ENCODE data around the gene ZNRD2.
A peak's percentile ranks its signal among the peaks of the same experiment; 100 is the strongest.

The ZNRD2 gene

GRCh38 chr11:65588199-65589054 is 18.1 kb downstream of the ZNRD2 start:
- peak; percentile 43 for DNase-seq (ENCODE audit: low spot score)

GRCh38 chr11:65589444-65590239 is 19.4 kb downstream of the ZNRD2 start:
- DNase-seq (ENCODE audit: low spot score): no peak

- no peak for DNase-seq (ENCODE audit: low spot score)
These were observed 20.0 kb downstream of the ZNRD2 start for GRCh38 chr11:65590240-65590738.

- DNase-seq (ENCODE audit: low spot score): no peak
These were observed 21.9 kb downstream of the ZNRD2 start for GRCh38 chr11:65591939-65592857.

- DNase-seq (ENCODE audit: low spot score): no peak
These were observed 22.7 kb downstream of the ZNRD2 start for GRCh38 chr11:65592858-65593517.

GRCh38 chr11:65593518-65594414 is 23.5 kb downstream of the ZNRD2 start:
- DNase-seq (ENCODE audit: low spot score): no peak

GRCh38 chr11:65595131-65595530 is 24.9 kb downstream of the ZNRD2 start:
- DNase-seq (ENCODE audit: low spot score): no peak

GRCh38 chr11:65595543-65596281 is 25.4 kb downstream of the ZNRD2 start, which contains the start of gene KCNK7:
Gene KCNK7, minus strand, starts transcription at chr11:65595800. Its CDS starts 28 bp downstream, at chr11:65595772.
- DNase-seq (ENCODE audit: low spot score): no peak

GRCh38 chr11:65596520-65596919 is 26.2 kb downstream of the ZNRD2 start:
- DNase-seq (ENCODE audit: low spot score): no peak

GRCh38 chr11:65598258-65598699 is 28.0 kb downstream of the ZNRD2 start:
- no peak for DNase-seq (ENCODE audit: low spot score)

GRCh38 chr11:65599216-65599954 is 29.1 kb downstream of the ZNRD2 start:
- DNase-seq (ENCODE audit: low spot score): no peak

GRCh38 chr11:65599955-65600246 is 29.6 kb downstream of the ZNRD2 start:
- DNase-seq (ENCODE audit: low spot score): no peak

- DNase-seq (ENCODE audit: low spot score): no peak
These were observed 34.0 kb downstream of the ZNRD2 start for GRCh38 chr11:65604258-65604657.

GRCh38 chr11:65606876-65607613 is 36.8 kb downstream of the ZNRD2 start:
- DNase-seq (ENCODE audit: low spot score): peak; percentile 95

- DNase-seq (ENCODE audit: low spot score): no peak
These were observed 37.5 kb downstream of the ZNRD2 start for GRCh38 chr11:65607614-65608426.

- DNase-seq (ENCODE audit: low spot score): peak; percentile 21
These were observed 39.0 kb downstream of the ZNRD2 start for GRCh38 chr11:65609229-65609628.

GRCh38 chr11:65609665-65610064 is 39.4 kb downstream of the ZNRD2 start:
- no peak for DNase-seq (ENCODE audit: low spot score)
